ENCODE data around the gene TRPM5. TPM values are rescaled to one million over a fixed set of nuclear protein-coding genes. Genes with fewer than 3 reads are reported as not detected.
A peak's percentile ranks its signal among the peaks of the same experiment; 100 is the strongest.

The TRPM5 gene
- total and polyA plus RNA-seq, 2 donors, result 0.05 to 0.11 TPM

GRCh38 chr11:2444821-2445745 lies 769 bp upstream of the TRPM5 start, which contains the start of gene KCNQ1:
TSS of gene KCNQ1 (plus strand) at chr11:2445008. CDS start at chr11:2445099, 91 bp downstream.
- H3K27ac ChIP-seq (ENCODE audit: low read depth), result no peak within 1 kb of the TSS
- no peaks in the 10 kb centered on the region for H3K36me3 ChIP-seq (ENCODE audit: insufficient read depth)
- WGBS, result 3% methylated on average over 111 of the region's 116 CpGs
- DNase-seq (ENCODE audit: extremely low spot score), result no peak
- peak within 1 kb of the TSS; percentile 48 for H3K4me3 ChIP-seq (ENCODE audit: low read depth, low read length)
- H3K4me1 ChIP-seq (ENCODE audit: insufficient read depth), result no peaks in the 10 kb centered on the region

GRCh38 chr11:2443406-2443805 lies 908 bp downstream of the TRPM5 start:
- Histone ChIP-seq H3K4me3 (ENCODE audit: low read depth, low read length) (no peak overlapping the region), H3K27ac (ENCODE audit: low read depth) (no peak overlapping the region), H3K4me1 (ENCODE audit: insufficient read depth) (no peaks in the 10 kb centered on the region), H3K36me3 (ENCODE audit: insufficient read depth) (no peaks in the 10 kb centered on the region)
- DNase-seq (ENCODE audit: extremely low spot score), result no peak
- 54% methylated on average over 11 of the region's 11 CpGs for WGBS

- no peaks in the 10 kb centered on the region for H3K4me1 ChIP-seq (ENCODE audit: insufficient read depth)
- 88% methylated on average over 2 of the region's 2 CpGs for WGBS
- no peak for DNase-seq (ENCODE audit: extremely low spot score)
- H3K36me3 ChIP-seq (ENCODE audit: insufficient read depth), result no peaks in the 10 kb centered on the region
- H3K27ac ChIP-seq (ENCODE audit: low read depth), result no peak overlapping the region
- H3K4me3 ChIP-seq (ENCODE audit: low read depth, low read length), result no peak overlapping the region
Measured at GRCh38 chr11:2442589-2442988, 1.7 kb downstream of the TRPM5 start.

- Histone ChIP-seq H3K4me3 (ENCODE audit: low read depth, low read length) (no peak overlapping the region), H3K27ac (ENCODE audit: low read depth) (no peak overlapping the region), H3K36me3 (ENCODE audit: insufficient read depth) (no peaks in the 10 kb centered on the region), H3K4me1 (ENCODE audit: insufficient read depth) (no peaks in the 10 kb centered on the region)
- DNase-seq (ENCODE audit: extremely low spot score), result no peak
- WGBS, result 63% methylated on average over 4 of the region's 4 CpGs
Measured at GRCh38 chr11:2441171-2441570, 3.1 kb downstream of the TRPM5 start.

GRCh38 chr11:2440646-2441045 lies 3.7 kb downstream of the TRPM5 start:
- no peaks in the 10 kb centered on the region for H3K4me1 ChIP-seq (ENCODE audit: insufficient read depth)
- WGBS, result 80% methylated on average over 8 of the region's 8 CpGs
- no peaks in the 10 kb centered on the region for H3K36me3 ChIP-seq (ENCODE audit: insufficient read depth)
- no peak overlapping the region for H3K4me3 ChIP-seq (ENCODE audit: low read depth, low read length)
- no peak for DNase-seq (ENCODE audit: extremely low spot score)
- no peak overlapping the region for H3K27ac ChIP-seq (ENCODE audit: low read depth)

GRCh38 chr11:2439820-2440219 lies 4.5 kb downstream of the TRPM5 start:
- Histone ChIP-seq H3K4me3 (ENCODE audit: low read depth, low read length) (no peak overlapping the region), H3K27ac (ENCODE audit: low read depth) (no peak overlapping the region), H3K36me3 (ENCODE audit: insufficient read depth) (no peaks in the 10 kb centered on the region), H3K4me1 (ENCODE audit: insufficient read depth) (no peaks in the 10 kb centered on the region)
- no peak for DNase-seq (ENCODE audit: extremely low spot score)
- 92% methylated on average over 3 of the region's 3 CpGs for WGBS

GRCh38 chr11:2437516-2437915 lies 6.8 kb downstream of the TRPM5 start:
- Histone ChIP-seq H3K27ac (ENCODE audit: low read depth) (no peak overlapping the region), H3K36me3 (ENCODE audit: insufficient read depth) (no peaks in the 10 kb centered on the region), H3K4me3 (ENCODE audit: low read depth, low read length) (no peak overlapping the region), H3K4me1 (ENCODE audit: insufficient read depth) (no peaks in the 10 kb centered on the region)
- DNase-seq (ENCODE audit: extremely low spot score), result no peak
- WGBS, result 84% methylated on average over 4 of the region's 4 CpGs

DNA sequence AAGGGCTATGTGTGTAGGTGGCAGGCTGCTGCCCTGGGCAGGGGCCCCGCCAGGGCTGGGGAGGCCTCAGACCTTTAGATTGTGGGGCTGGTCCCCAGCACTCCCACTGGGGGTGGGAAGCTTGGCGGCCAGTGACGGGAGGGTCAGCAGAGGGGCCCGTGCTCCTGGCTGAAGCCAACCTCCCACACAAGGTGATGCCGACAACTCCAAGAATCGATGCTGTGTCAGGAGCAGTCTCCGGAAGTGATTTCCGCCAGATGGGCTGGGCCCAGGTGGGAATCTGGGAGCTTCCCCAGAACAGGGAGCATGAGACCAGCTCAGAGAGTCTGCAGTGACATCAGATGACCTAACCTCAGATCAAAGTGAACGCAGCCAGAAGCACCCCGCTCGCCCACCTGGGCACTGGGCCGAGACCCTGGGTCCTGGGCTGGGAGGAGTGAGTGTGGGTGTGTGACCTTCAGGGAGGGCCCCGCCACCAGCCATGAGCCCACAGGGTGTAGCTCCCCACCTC lies 7.7 kb downstream of the TRPM5 start:
- H3K36me3 ChIP-seq (ENCODE audit: insufficient read depth), result no peaks in the 10 kb centered on the region
- DNase-seq (ENCODE audit: extremely low spot score), result no peak

DNA sequence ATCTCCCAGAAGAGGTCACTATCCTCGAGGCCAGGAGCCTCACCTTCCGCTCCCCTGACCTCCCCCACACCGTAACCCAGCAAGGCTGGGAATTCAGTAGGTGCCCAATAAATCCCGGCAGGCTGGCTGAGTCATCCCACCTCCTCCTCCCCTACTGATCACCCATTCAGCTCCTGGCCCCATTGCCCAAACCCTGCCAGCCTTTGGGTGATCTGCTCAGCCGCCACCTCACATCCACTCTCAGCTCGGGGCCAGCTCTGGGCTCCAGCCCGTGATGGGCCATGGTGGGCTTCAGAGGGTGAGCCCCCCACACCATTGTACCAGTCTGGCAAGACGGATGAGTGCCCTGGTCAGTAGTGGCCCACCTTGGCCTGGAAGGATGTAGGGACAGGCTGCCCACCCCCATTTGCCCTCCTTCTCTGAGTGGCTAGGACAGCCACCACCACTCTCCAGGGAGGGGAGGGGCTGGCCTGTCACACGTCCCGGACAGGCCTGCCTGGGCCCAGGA lies 8.2 kb downstream of the TRPM5 start:
- DNase-seq (ENCODE audit: extremely low spot score), result no peak
- 76% methylated on average over 10 of the region's 10 CpGs for WGBS
- H3K27ac ChIP-seq (ENCODE audit: low read depth), result no peak overlapping the region
- no peaks in the 10 kb centered on the region for H3K4me1 ChIP-seq (ENCODE audit: insufficient read depth)
- H3K36me3 ChIP-seq (ENCODE audit: insufficient read depth), result no peaks in the 10 kb centered on the region
- no peak overlapping the region for H3K4me3 ChIP-seq (ENCODE audit: low read depth, low read length)

More for the DNA sequence above, 7.7 kb downstream of the TRPM5 start:
- no peak overlapping the region for H3K27ac ChIP-seq (ENCODE audit: low read depth)
- WGBS, result 86% methylated on average over 13 of the region's 13 CpGs
- H3K4me1 ChIP-seq (ENCODE audit: insufficient read depth), result no peaks in the 10 kb centered on the region
- no peak overlapping the region for H3K4me3 ChIP-seq (ENCODE audit: low read depth, low read length)

- Histone ChIP-seq H3K36me3 (ENCODE audit: insufficient read depth) (no peaks in the 10 kb centered on the region), H3K4me3 (ENCODE audit: low read depth, low read length) (no peak overlapping the region), H3K27ac (ENCODE audit: low read depth) (no peak overlapping the region), H3K4me1 (ENCODE audit: insufficient read depth) (no peaks in the 10 kb centered on the region)
- no peak for DNase-seq (ENCODE audit: extremely low spot score)
- 88% methylated on average over 12 of the region's 12 CpGs for WGBS
Measured at GRCh38 chr11:2435288-2436012, 8.9 kb downstream of the TRPM5 start.

GRCh38 chr11:2434506-2435255 lies 9.6 kb downstream of the TRPM5 start:
- H3K4me3 ChIP-seq (ENCODE audit: low read depth, low read length), result no peak overlapping the region
- no peaks in the 10 kb centered on the region for H3K36me3 ChIP-seq (ENCODE audit: insufficient read depth)
- H3K4me1 ChIP-seq (ENCODE audit: insufficient read depth), result no peaks in the 10 kb centered on the region
- H3K27ac ChIP-seq (ENCODE audit: low read depth), result no peak overlapping the region
- DNase-seq (ENCODE audit: extremely low spot score), result no peak
- WGBS, result 82% methylated on average over 11 of the region's 11 CpGs

DNA sequence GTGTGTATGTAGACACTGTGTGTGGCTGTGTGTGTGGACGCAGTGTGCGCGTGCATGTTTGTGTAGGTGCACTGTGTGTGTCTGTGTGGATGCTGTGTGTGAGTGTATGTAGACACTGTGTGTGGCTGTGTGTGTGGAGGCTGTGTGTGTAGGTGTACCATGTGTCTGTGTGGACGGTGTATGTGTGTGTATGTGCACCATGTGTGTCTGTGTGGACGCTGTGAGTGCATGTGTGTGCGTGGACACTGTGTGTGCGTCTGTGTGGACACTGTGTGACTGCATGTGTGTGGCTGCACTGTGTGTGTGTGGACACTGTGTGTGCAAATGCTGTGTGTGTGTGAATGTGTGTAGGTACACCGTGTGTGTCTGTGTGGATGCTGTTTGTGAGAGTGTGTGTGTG lies 10.3 kb downstream of the TRPM5 start:
- Histone ChIP-seq H3K4me1 (ENCODE audit: insufficient read depth) (no peaks in the 10 kb centered on the region), H3K27ac (ENCODE audit: low read depth) (no peak overlapping the region), H3K4me3 (ENCODE audit: low read depth, low read length) (no peak overlapping the region), H3K36me3 (ENCODE audit: insufficient read depth) (no peaks in the 10 kb centered on the region)
- WGBS, result 95% methylated on average over 8 of the region's 8 CpGs
- DNase-seq (ENCODE audit: extremely low spot score), result no peak

All from urinary bladder (tissue), 4 donors.